K562 (cell line): ENCODE measurements around the gene CDYL.

Source experiments
- CTCF ChIP-seq, 3 experiments: IDR thresholded peaks in 2 of 3; conservative IDR thresholded peaks in 1 of 3; 2 replicates each; pipeline ENCODE4 v1.5.1; 2011 to 2012; ENCODE audit warnings: low read length in 3 of 3, mild to moderate bottlenecking in 3 of 3, control low read depth in 2 of 3, improper control_type of control experiment in 1 of 3, inconsistent platforms in 1 of 3, low read depth in 1 of 3, mixed read lengths in 1 of 3, moderate library complexity in 1 of 3; ENCODE audit not compliant: insufficient read depth in 2 of 3
- ETV1 ChIP-seq: fragments of 450-650 bp; conservative IDR thresholded peaks from 2 replicates; pipeline ENCODE4 v1.6.1; 2016; ENCODE audit warnings: missing genetic modification characterization, control low read depth, low read depth, missing compliant biosample characterization
- EZH2 ChIP-seq: IDR thresholded peaks from 2 replicates; pipeline ENCODE4 v1.6.1; 2012; ENCODE audit warnings: low read depth, mild to moderate bottlenecking, inconsistent platforms, low read length, borderline replicate concordance
- KAT8 ChIP-seq: fragments of 450-650 bp; IDR thresholded peaks from 2 replicates; pipeline ENCODE4 v1.6.1; 2016; ENCODE audit warnings: low read depth, mild to moderate bottlenecking
- RAD21 ChIP-seq, 2 experiments: fragments of 250-450 bp in 1 of 2; fragments of 450-650 bp in 1 of 2; sonication (Bioruptor Pico) in 1 of 2; formaldehyde crosslinking in 1 of 2; IDR thresholded peaks in 1 of 2; conservative IDR thresholded peaks in 1 of 2; 2 replicates each; pipeline versions ENCODE4 v1.4.0 to v1.8.0; 2020 to 2022; ENCODE audit warnings: mild to moderate bottlenecking in 2 of 2, moderate library complexity in 1 of 2
- RB1 ChIP-seq: fragments of 450-650 bp; IDR thresholded peaks from 2 replicates; pipeline ENCODE4 v1.6.1; 2017; ENCODE audit warnings: low read depth, mild to moderate bottlenecking
- ZNF280B ChIP-seq: fragments of 250-450 bp; sonication (Bioruptor Pico); IDR thresholded peaks from 2 replicates; pipeline ENCODE4 v1.5.1; 2021; ENCODE audit warnings: mild to moderate bottlenecking

DNA sequence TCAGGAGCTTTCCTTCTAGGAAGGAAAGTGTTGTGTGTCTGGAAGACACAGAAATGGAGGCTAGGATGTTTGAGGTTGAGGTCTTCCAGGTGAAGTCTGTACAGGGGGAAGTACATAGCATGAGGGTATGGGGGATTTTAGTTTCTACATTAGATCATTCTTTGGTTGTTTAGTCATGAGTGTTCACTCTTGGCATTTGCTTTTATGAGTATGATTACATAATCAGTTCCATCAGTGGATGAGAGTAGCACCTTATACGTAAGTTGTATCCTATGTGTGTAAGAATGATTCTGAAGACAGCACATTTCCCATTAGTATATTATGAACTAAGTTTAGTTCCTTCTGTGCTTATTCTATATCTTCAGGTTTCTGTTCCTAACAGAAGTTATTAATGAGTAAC lies 1.9 kb downstream of the CDYL start:
- TF ChIP-seq KAT8 (no peak), RB1 (no peak), CTCF (IDR thresholded peaks at IDR 0.05 in 2 of 3, conservative IDR thresholded peaks at IDR 0.05 in 1 of 3; ENCODE audit: insufficient read depth in 2 of 3, low read depth in 1 of 3, low read length in 3 of 3) (no peak), ZNF280B (CRISPR knock-in tag) (no peak), EZH2 (no peak), RAD21 (CRISPR knock-in tag; conservative IDR thresholded peaks at IDR 0.05 in 1 of 2, IDR thresholded peaks at IDR 0.05 in 1 of 2) (no peak), ETV1 (tag) (no peak)
